Fibroblast of skin of back (primary cell): ENCODE results near the gene ANKRD50.

Experiments used
- DNase-seq: peaks from one replicate; pipeline ENCODE4 v3.0.0-alpha.2; 2013

The ANKRD50 gene

DNA sequence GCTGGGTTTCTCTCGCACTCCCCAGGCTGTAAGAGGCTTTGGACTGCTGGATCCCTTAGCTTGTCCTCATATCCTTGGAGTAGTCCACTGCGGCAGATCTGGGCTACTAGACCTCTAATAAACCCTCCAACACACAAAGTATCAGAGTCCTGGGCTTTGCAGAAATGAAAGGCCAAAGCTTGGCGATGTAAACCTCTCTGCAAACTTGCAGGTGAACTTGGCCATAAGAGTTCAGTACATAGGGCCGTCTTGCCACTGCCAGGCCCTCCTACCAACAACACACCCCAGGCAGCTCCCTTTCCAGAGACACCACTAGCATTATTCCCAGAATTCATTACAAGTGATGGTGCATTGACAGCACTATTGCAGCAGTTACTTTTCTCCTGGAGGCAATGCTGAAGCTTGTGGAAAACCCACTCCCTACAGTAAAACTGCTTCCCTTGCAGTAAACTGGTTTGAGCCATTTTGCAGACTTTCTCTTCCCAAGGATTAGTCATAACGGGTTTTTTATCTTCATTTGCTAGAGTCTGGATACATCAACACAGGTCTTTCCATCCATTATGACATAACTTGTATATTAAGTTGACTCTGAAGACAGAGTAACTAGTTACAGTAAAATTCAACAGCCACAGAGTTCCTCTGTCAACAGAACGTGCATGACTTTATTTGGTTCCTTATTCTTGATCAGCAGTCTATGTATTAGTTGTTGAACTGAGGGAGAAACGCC is 2.4 kb downstream of the ANKRD50 start:
- no peak for DNase-seq

DNA sequence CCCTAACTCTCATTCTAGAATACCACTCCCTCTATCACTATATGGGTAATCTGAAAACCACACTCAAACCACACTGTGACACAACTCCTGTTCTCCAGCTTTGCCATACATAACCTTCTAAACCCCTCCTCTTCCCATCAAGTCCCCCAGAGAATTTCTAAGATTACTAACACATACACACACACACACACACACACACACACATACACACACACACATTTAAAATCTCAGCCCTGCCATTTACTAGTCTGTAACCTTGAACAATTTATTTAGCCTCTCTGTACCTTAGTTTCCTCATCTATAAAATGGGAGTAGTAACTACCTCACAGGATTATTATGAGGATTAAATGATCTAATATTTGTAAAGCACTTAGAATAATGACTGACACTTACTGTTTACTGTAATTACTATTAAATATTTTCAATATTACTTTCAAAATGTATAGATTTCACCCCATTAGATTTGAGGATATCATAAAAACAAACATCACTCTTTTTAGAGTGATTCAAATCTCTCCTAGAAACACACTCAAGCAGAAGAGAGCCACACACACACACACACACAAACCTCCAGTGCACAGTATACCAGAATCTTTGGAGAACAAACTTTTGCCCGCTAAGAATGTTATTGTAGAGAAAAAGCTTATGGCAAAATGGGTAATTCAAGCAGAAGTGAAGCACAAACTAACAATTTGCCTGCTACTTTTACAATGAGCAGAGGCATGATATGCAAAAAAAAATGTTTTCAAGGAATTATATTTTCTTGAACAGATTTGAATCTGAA is 3.8 kb downstream of the ANKRD50 start:
- DNase-seq, result peak; percentile 45

DNA sequence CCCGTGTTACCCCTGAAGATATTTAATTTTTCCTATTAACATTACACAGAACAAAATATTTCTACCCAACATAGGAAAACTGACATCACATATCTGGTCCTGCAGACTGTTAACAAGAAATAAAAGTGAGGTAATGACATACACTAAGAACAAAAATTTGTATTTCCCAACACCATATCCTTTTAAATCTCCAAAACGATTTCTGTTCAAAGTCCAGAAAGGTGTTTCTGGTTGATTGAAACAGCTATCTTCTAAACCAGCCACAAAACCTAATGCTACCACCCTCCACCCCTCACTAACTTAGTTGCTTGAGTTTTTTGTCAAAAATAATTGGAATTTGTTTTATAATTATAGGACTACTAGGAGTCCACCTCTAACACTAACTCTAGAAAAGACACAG is 7.1 kb downstream of the ANKRD50 start:
- no peak for DNase-seq

DNA sequence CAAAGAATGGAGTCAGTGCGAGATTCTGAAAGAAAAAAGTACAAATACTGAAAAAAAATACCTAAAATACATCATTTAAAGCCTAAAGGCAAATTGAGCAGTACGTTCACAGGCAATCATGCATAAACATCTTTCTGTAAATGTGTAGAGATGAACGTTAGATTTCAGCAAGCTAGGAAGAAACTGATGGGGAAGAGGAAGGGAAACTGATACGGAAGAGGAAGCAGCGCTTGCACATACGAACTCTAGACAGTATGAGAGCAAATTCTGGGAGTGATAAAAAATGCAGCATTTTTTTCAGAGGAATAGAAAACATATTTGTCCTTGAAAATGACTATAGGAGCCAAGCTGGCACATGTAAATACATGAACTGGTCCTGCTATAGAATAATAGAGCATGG is 9.4 kb downstream of the ANKRD50 start:
- no peak for DNase-seq

DNA sequence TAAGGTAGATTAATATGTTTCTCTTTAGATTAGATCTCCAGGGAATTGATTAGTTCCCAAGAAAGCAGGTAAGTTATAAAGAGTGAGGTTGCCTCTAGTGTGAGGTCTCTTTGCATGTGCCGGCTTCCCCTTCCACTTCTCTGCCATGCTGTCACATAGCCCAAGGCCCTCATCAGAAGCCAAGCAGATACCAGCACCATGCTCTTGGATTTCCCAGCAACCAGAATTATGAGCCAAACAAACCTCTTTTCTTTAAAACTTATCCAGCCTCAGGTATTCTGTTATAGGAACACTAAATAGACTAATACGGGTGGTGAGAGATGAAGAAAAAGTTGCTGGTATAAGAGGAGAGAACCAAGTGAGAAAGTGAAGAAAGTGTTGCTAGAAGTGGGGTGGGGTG is 15.1 kb downstream of the ANKRD50 start:
- no peak for DNase-seq

DNA sequence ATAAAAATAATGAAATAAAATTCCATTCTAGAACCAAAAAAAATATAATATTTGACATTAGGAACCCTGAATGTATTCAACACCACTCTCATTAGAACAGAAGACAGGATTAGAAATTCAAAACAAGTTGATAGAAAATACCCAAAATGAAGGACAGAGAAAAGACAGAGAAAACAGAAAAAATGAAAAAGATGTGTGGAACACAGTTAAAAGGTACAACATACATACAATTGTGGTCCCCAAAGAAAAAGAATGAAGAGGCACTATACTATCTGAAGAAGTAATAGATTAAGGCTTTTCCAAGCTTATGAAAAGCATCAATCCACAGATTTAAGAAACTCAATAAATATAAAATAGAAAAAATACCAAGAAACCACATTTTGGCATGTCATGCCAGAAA is 16.4 kb downstream of the ANKRD50 start:
- no peak for DNase-seq

DNA sequence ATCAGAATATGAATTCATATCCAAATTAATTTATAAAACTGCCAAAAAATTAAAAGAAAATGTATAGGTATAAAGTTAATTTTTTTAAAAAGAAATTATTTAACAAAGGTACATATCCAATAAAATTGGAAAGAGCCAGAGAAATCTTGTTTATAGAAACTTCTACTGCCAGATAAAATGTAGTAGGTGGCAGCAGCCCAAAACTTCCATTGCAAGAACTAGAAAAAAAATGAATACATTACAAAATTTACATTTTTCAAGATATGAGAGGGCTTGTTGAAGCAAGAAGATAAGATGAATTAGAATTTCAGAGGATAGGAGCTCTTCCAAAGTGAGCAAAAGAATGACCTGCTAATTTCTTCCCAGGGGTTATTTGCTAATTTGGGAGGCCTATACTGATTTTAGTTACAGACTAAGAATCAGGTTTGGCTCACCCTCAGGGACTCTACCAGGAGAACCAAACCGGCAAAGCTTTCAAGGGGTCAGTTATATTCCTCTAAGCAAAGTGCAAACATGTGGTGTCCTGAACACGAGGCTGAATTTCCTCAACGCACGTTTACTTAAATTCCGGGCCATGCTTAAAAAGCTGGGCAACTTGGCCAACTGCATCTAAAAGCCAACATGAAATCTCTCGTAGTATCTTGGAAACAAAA is 17.5 kb downstream of the ANKRD50 start:
- DNase-seq, result no peak

DNA sequence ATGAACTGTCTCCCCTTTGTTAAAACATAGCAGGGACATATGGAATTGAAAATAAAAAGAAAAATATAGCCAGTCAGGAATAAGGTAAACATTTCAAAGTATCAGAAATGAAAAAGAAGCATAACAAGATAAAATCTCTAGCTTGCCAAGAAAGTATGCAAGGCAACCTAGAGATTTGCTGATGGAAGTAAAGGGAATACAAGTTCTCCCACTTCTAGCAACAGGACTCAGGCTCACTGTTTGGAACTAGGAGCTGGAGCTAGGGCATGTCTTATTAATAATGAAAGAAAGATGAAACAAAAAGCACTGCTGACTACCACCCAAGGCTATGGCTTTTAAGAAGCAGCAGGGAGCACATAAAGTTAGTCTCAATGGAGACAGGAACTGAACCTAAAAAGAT is 18.2 kb downstream of the ANKRD50 start:
- DNase-seq, result no peak

DNA sequence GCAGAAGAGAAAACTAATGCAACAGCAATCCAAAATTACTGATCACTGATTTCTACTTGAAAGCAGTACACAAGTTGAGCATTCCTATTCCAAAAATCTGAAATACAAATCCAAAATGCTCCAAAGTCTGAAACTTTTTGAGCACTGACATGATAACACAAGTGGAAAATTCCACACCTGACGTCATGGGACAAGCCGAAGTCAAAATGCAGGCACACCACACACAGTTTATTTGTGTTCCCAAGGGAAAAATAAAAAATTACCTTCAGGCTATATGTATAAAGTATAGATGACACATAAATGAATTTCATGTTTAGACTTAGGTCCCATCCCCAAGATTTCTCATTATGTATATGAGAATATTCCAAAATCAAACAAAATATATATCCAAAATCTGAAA is 20.7 kb downstream of the ANKRD50 start:
- no peak for DNase-seq

DNA sequence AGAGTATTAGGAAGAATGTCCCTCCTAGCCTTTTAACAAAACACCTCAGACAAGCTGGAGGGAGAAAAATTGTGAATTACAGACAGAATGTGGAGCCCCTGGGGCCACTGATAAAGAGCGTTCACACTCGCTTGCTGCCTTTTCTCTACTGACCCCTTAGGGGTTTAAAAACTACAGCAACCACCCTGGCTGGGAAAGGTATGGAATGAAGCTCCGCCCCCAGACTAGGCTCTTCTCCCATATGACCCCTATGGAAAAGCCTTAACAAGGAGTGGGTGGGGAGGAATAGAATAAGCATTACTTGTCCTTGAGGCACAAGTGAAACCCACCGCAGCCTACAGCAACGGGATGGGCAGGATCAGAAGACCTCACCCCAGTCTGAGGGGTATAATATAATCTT is 26.3 kb downstream of the ANKRD50 start:
- DNase-seq, result no peak

DNA sequence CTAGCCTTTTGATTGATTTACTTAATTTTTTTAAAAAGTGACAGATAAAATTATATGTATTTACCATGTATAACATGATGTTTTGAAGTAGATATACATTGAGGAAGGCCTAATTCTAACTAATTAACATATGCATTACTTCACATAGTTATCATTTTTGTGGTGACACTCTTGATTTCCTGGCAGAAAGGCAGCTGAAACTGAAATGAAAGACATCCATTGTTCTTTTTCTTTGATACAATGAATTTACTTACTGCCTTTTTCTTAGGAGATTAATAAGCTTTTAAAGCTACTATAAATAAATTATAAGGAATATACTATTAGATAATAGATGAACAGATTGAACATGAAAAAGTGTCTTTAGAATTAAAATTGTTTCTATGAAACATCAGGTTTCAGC is 26.7 kb downstream of the ANKRD50 start:
- DNase-seq, result no peak

DNA sequence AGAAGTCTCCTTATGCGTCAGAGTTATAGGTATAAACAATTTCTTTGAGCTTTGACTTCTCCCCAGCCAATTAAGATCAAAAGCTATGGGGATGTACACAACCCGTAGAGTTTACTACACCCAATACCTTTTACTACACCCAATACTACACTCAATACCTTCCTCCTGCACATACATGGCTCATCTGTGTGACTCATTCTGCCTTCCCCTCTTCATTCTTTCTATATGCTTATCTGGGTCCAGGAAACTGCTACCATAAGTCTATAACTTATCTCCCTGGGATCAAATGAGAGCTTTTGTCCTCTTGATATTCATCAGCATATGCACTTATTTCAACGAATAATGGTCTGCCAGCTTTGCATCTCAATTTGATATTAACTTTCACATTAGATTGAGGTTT is 28.2 kb downstream of the ANKRD50 start:
- DNase-seq, result no peak

DNA sequence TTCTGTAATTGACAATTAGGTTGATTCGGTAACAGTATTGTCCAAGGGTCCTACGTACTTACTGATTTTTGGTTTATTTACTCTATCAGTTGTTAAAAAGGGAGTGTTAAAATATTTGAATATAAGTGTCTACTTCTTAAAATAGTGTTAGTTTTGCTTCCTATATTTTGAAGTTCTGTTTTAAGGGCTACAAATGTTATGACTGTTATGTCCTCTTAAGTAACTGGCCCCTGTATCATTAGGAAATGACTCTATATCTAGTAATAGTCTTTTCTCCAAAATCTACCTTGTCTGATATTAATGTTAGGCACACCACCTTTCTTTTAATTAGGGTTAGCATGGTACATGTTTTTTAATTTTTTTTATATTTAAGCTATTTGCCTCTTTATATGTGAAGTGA is 30.1 kb downstream of the ANKRD50 start:
- DNase-seq, result no peak

DNA sequence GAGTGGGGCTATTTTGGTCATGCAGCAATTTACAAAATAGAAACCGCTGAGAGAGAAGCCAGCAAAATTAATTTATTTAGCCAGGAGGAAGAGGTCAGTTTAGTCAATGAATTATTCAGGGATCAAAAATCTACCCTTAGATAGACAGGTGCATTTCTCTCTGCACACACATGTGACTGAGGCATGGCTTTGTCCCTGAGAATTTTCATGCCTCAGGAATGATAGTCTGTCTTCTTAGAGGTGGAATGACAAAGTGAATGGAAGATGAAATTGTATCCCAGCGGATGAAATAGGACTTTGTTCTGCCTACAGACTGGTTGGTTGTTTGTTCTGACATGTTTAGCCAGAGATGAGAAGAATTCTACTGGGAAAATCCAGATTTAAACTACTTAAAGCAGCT is 46.0 kb downstream of the ANKRD50 start:
- no peak for DNase-seq

DNA sequence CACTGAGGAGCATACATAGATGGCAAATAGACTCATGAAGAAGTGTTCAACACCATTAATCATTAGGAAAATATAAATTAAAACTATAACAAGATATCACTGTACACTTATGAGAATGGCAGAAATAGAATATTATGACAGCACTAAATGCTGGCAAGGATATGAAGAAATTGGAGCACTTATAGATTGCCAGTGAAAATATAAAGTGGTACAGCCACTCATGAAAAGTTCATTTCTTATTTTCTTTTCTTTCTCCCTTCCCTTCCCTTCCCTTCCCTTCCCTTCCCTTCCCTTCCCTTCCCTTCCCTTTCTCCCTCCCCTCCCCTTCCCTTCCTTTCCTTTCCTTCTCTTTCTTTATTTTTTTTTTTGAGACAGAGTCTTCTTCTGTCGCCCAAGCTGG is 53.7 kb downstream of the ANKRD50 start:
- DNase-seq, result no peak

DNA sequence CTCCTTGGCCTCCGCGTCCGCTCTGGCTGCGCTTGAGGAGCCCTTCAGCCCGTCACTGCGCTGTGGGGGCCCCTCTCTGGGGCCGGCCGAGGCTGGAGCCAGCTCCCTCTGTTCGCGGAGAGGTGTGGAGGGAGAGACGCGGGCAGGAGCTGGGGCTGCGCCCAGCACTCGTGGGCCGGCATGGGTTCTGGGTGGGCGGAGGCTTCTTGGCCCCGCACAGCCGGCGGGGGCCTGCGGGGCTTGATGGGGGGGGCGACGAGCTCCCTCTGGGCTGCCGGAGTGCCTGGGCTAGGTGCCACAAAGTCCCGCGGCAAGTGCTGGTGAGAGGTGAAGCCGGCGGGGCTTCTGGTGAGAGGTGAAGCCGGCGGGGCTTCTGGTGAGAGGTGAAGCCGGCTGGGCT is 61.9 kb downstream of the ANKRD50 start:
- no peak for DNase-seq

DNA sequence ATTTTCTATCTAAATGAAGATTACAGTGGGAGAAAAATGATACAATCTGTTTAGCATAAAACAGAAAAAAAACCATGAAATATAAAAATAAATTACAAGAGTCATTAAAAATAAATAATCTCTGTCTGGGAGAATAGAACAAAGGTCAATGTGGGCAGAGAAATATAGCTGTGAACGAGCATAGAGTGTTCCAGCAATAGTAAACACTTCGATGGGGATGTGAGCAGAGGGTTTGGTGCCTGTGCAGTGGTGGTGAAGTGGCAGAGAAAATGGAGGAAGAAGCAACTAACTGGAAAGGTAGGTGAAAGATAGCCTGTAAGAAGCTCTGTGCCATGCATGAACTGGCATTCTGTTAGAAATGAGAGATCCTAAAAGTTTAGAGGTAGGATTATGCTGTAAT is 64.9 kb downstream of the ANKRD50 start:
- DNase-seq, result no peak

DNA sequence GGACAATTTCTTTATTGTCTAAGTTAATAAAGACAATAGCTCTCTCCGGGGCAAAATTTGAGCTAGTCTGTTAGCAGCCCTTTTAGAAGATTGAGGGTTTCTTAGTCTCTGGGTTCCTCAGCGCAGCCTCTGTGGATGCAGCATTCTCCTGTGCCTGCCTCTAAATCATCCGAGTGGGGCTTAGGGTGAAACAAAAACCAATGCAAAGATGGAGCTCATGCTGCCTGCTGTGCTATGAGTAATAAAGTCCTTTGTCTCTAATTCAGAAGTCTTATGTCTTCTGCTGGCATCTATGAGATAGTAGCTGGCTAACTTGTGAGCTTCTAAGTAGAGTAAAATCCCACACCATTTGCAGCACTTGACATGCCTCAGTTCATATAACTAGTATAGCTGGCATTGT is 67.9 kb downstream of the ANKRD50 start:
- DNase-seq, result no peak

DNA sequence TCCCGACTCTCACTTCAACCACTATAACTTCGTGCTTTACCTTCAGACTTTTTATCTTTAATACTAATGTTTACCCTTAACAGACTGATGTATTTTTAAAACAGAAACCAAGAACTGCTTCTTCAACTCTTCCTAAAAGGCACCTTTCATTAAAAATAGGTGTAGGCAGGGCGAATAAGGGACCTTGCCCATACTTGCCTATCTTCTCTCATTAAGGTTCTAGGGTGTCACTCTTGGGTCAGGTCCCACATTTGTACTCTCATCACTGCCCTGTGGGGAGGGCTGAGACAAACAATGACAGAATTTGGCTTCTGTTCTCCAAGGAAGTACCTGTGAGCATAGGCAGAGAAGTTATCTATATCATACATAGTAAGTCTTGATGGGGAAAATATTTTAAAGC is 69.7 kb downstream of the ANKRD50 start:
- no peak for DNase-seq

DNA sequence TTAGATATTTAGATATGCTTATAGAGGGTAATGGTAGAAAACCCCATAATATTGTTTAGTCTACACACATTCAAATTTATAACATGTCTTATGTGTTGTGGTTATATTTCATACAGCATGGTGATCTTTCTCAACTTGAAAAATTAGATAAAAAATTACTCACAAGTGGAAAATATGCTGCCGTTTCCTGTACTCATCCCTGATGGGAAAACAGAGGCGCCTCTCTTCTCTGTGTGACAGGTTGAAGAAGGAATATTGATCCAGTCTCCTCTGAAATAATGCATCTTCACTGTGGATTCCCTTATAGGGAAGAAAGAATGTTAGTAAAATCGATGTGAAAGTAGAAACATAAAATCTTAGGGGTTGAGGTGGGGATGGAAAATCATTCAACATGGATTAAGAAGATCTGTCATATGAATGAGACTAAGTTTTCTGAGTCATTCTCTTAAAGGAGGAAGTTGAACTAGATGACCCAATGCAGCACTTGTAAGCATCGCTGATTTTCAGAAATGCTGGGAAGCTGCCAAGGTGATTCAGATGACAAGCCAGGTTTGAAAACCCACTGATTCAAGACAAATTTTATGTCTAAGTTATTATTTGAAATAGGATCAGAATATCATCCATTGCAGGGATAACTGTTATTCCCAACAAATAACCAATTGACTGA is 70.7 kb downstream of the ANKRD50 start:
- peak; percentile 85 for DNase-seq

DNA sequence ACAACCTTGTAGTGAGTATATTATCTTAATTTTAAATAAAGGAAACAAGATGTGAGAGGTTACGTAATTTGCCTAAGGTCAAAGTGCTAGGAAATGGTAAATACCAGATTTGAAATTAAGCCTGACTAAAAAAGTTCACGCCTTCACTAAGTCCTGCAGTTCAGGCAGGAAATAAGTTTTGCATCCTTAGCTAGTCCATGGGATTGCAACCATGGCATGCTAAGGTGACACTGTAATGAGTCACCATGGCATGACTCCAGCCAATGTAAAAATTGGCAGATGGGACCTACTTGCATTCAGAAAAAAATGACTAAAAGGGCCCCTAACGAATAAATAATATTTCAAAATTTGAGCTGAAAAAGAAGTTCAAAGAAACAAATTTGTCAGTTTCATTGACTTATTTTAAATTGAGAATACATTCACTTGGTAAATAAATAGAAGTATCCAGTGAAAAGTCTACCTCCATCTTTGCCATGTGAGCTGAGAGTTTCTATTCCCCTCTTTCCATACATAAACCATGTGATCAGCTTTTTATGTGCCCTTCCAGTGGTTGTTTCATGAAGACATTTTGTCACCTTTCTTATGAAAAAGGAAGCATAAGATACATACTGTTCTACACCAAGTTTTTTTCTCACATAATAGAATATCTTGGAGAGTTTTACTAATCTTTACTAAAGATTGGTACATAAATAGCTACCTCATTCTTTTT is 72.4 kb downstream of the ANKRD50 start:
- peak; percentile 78 for DNase-seq

DNA sequence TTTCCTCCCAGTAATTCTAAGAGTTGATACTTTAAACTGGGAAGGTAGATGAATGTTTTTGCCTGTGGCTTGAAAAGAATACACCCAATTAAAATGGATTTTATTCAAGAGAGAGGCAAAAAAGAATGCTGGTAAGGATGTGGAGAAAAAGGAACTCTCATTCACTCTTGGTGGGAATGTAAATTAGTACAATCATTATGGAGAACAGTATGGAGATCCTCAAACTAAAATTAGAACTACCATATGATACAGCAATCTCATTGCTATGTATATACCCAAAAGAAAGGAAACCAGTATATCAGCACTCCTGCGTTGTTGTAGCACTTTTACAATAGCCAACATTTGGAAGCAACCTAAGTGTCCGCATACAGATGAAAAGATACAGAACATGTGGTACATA is 75.2 kb downstream of the ANKRD50 start:
- no peak for DNase-seq

DNA sequence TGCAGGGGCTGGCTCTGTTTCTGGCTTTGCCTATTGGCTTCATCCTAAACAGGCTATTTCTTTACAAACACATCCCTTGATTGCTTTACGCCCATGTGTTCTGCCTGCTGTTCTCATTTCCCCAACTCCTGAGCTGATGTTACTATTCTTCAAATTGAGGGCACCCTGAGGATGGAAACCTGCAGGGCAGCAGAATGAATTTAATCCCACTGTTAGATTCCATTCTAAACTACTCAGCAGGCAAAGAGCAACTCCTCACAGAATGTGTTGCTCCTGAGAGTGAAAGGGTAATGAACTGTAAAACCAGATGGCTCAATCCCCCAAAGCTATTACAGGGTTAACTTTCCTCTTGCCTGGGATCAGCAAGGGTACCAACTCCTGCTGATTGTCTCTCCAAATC is 75.7 kb downstream of the ANKRD50 start:
- no peak for DNase-seq
